ENCODE results near the gene LRPAP1. TPM values are rescaled to one million over a fixed set of nuclear protein-coding genes. Genes with fewer than 3 reads are reported as not detected.

The LRPAP1 gene
- total and polyA plus RNA-seq, 10 of the 15 experiments (the other 5 are each of a cell fraction or from before 2014, with no cell fraction given) = 1.0 to 100 (median 51.1) TPM

DNA sequence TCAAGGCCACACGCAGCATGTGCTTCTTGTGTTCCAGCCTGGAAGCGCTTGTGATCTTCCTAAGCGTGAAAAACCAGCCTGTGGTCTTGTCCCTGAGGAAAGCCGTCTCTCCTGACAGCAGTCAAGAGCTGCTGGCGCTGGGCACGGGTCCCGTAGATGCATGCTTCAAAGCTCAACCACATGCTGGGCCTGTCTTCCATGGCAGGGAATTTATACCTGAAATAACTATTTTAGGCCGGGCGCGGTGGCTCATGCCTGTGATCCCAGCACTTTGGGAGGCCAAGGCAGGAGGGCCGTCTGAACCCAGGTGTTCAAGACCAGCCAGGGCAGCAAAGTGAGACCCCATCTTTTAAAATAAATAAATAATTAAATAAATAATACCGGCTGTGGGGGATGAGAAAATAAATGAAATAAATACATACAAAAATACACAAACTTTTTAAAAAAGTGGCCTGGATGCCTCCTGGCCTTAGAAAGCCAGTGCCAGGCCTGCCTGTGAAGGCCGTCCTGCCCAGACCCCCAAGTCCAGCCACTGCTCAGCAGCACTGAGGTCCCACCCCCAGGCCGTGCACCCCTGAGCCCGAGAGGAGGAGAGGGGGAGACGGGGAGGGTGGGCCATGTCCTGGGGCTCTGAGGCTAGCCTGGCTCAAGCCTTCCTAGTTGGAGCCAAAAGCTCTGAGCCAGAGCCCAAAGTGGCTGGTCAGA lies 10.4 kb downstream of the LRPAP1 start:
- 96% methylated on average over 13 of the region's 16 CpGs for WGBS (ENCODE audit: insufficient coverage, insufficient replicate concordance, low lambda C conversion rate, missing lambda C conversion rate)
- TF ChIP-seq KLF5 (IDR thresholded peaks at IDR 0.05; ENCODE audit: partially characterized antibody) (no peak), SUPT20H (IDR thresholded peaks at IDR 0.05; ENCODE audit: borderline replicate concordance, control insufficient read depth, low read depth, low read length) (no peak), ZSCAN29 (IDR thresholded peaks at IDR 0.05) (no peak), RELA (IDR thresholded peaks at IDR 0.05; ENCODE audit: borderline replicate concordance, partially characterized antibody) (no peak), HCFC1 (IDR thresholded peaks at IDR 0.05; ENCODE audit: low read length) (no peak), FOXK2 (IDR thresholded peaks at IDR 0.05) (no peak), TAF1 (IDR thresholded peaks at IDR 0.05; ENCODE audit: borderline replicate concordance, low read depth, low read length) (no peak), ZZZ3 (IDR thresholded peaks at IDR 0.05; ENCODE audit: control insufficient read depth, insufficient read length, low read depth) (no peak), SPI1 (IDR thresholded peaks at IDR 0.05; ENCODE audit: borderline replicate concordance, insufficient read depth, low read depth, low read length) (no peak)
- TF ChIP-seq, protein P1, sequence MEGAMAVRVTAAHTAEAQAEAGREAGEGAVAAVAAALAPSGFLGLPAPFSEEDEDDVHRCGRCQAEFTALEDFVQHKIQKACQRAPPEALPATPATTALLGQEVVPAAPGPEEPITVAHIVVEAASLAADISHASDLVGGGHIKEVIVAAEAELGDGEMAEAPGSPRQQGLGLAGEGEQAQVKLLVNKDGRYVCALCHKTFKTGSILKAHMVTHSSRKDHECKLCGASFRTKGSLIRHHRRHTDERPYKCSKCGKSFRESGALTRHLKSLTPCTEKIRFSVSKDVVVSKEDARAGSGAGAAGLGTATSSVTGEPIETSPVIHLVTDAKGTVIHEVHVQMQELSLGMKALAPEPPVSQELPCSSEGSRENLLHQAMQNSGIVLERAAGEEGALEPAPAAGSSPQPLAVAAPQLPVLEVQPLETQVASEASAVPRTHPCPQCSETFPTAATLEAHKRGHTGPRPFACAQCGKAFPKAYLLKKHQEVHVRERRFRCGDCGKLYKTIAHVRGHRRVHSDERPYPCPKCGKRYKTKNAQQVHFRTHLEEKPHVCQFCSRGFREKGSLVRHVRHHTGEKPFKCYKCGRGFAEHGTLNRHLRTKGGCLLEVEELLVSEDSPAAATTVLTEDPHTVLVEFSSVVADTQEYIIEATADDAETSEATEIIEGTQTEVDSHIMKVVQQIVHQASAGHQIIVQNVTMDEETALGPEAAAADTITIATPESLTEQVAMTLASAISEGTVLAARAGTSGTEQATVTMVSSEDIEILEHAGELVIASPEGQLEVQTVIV (IDR thresholded peaks at IDR 0.05; ENCODE audit: borderline replicate concordance, partially characterized antibody) = no peak
- Histone ChIP-seq H2AFZ (ENCODE audit: control insufficient read depth, low read depth, low read length) (no peak overlapping the region), H3K4me2 (ENCODE audit: control insufficient read depth, insufficient read depth) (no peak overlapping the region), H4K20me1 (ENCODE audit: control insufficient read depth, insufficient read depth) (no peaks in the 10 kb centered on the region; the same call in 1 of the 2 replicates), H3K9me3 (replicated peaks; ENCODE audit: control insufficient read depth, insufficient read depth, low read length) (no peaks in the 10 kb centered on the region), H3K27ac (ENCODE audit: control insufficient read depth, insufficient read depth) (no peak overlapping the region), H3K27me3 (replicated peaks in 1 of 2; ENCODE audit: control insufficient read depth in 2 of 2, insufficient read depth in 2 of 2, low read length in 1 of 2) (no peaks in the 10 kb centered on the region), H3K9ac (ENCODE audit: control insufficient read depth, insufficient read depth, low read length) (no peak overlapping the region), H3K36me3 (ENCODE audit: control insufficient read depth in 2 of 2, insufficient read depth in 2 of 2, low read length in 1 of 2) (peaks cover 16 to 46% of the 10 kb centered on the region in 2 experiments), H3K79me2 (ENCODE audit: control insufficient read depth, insufficient read depth, low read length) (no peaks in the 10 kb centered on the region), H3K4me1 (ENCODE audit: control insufficient read depth, insufficient read depth, low read length) (no peaks in the 10 kb centered on the region), H3K4me3 (no peak overlapping the region)
- SMC1A ChIA-PET (ENCODE audit: uncharacterized antibody, unreplicated experiment) = no interaction called here
- no TSS peak for BruUV-seq (replicated peaks)
- no peak for ATAC-seq
- intact Hi-C loops (cut with micrococcal nuclease; ENCODE audit: unreplicated experiment) = no loop called here
- RAD21 ChIA-PET (ENCODE audit: unreplicated experiment) = no interaction called here
- in situ Hi-C loops (cut with MboI) = no loop called here
- CTCF ChIA-PET = no interaction called here
- POLR2A ChIA-PET = no interaction called here
- no peak for FAIRE-seq
- no peak for DNase-seq (ENCODE audit: low read depth, low spot score)

All from GM12878 (cell line).